ENCODE data around the gene FAM236A.
"Not testable (repeated sequence)": the region's sequence is repeated elsewhere in the genome, so short reads cannot be mapped to it uniquely, and the experiment has no call there.

DNA sequence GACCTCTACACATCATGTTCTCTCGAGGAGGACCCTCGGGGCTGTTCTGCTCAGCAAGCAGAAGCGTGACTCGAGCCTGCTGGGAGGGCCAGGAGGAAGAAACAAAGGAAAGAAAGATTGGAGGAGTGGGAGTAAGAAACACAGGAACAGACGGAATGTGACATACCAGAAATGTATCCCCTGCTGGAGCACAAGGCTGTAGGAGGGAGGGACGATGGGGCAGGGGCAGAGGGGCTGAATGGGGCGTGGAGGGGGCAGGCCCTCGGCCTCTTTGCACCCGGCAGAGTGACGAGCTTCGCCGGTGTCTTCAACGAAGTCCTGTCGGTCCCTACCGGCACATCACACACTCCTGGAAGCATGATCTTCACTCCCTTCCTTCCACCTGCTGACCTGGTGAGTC is at the start of gene FAM236A:
- TF ChIP-seq, protein P1, sequence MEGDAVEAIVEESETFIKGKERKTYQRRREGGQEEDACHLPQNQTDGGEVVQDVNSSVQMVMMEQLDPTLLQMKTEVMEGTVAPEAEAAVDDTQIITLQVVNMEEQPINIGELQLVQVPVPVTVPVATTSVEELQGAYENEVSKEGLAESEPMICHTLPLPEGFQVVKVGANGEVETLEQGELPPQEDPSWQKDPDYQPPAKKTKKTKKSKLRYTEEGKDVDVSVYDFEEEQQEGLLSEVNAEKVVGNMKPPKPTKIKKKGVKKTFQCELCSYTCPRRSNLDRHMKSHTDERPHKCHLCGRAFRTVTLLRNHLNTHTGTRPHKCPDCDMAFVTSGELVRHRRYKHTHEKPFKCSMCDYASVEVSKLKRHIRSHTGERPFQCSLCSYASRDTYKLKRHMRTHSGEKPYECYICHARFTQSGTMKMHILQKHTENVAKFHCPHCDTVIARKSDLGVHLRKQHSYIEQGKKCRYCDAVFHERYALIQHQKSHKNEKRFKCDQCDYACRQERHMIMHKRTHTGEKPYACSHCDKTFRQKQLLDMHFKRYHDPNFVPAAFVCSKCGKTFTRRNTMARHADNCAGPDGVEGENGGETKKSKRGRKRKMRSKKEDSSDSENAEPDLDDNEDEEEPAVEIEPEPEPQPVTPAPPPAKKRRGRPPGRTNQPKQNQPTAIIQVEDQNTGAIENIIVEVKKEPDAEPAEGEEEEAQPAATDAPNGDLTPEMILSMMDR (IDR thresholded peaks at IDR 0.05), result not testable (repeated sequence)
- not testable (repeated sequence) for TF ChIP-seq EP300 (IDR thresholded peaks at IDR 0.05)

All from esophagus muscularis mucosa (tissue), 3 donors.